Vagina (tissue), 2 donors: Measurements from ENCODE around the gene CNOT4. TPM values are rescaled to one million over a fixed set of nuclear protein-coding genes. Genes with fewer than 3 reads are reported as not detected.

Source experiments
- DNase-seq, 2 donors: peaks; one replicate each; pipeline ENCODE4 v3.0.0-alpha.2; 2017; ENCODE audit errors: extremely low spot score in 2 of 2
- H3K27ac ChIP-seq: fragments of 200-600 bp; sonication (generic); one replicate; pipeline ENCODE4 v1.5.1; 2019
- H3K27me3 ChIP-seq: fragments of 200-600 bp; sonication (generic); one replicate; pipeline ENCODE4 v1.5.1; 2019
- H3K36me3 ChIP-seq, 2 donors: fragments of 200-600 bp; sonication (generic); one replicate each; pipeline ENCODE4 v1.5.1; 2017 to 2019
- H3K4me1 ChIP-seq: fragments of 200-600 bp; sonication (generic); one replicate; pipeline ENCODE4 v1.5.1; 2019
- H3K4me3 ChIP-seq, 2 donors: fragments of 200-600 bp; sonication (generic); 1 replicate in 1 of 2; 2 replicates in 1 of 2; pipeline ENCODE4 v1.5.1; 2016 to 2019
- H3K9me3 ChIP-seq: fragments of 200-600 bp; sonication (generic); one replicate; pipeline ENCODE4 v1.5.1; 2019
- POLR2A ChIP-seq, 2 donors: fragments of 450-650 bp; IDR thresholded peaks; one replicate each; pipeline ENCODE4 v1.6.1; 2017; ENCODE audit warnings: antibody characterized with exemption in 2 of 2, mild to moderate bottlenecking in 2 of 2, moderate library complexity in 2 of 2
- POLR2AphosphoS5 ChIP-seq, 2 donors: sonication (generic); formaldehyde crosslinking; IDR thresholded peaks; one replicate each; pipeline ENCODE4 v1.9.0; 2017; ENCODE audit warnings: antibody characterized with exemption in 2 of 2, mild to moderate bottlenecking in 2 of 2, low read depth in 1 of 2; ENCODE audit not compliant: insufficient read depth in 1 of 2
- intact Hi-C: fragments of 100-400 bp; cut with DNase I; formaldehyde crosslinking; loops from one replicate; pipeline ENCODE4 v1.15.1; 2023
- total RNA-seq: library from RNA; depleted of rRNA; stranded (reverse); fragments of >200 nt; gene quantifications from one replicate; pipeline ENCODE4 v1.2.3, GENCODE V29; 2016
- TF ChIP-seq, protein P1 (sequence below), 3 experiments: fragments of 450-650 bp in 2 of 3; fragments of 200-600 bp in 1 of 3; sonication (generic) in 1 of 3; IDR thresholded peaks; one replicate each; pipeline ENCODE4 v1.5.1; 2017 to 2019; ENCODE audit warnings: antibody characterized with exemption in 3 of 3, mild to moderate bottlenecking in 2 of 3, moderate library complexity in 2 of 3

The CNOT4 gene
- total RNA-seq, 1 donor from 2014 or later: 23.3 TPM

DNA sequence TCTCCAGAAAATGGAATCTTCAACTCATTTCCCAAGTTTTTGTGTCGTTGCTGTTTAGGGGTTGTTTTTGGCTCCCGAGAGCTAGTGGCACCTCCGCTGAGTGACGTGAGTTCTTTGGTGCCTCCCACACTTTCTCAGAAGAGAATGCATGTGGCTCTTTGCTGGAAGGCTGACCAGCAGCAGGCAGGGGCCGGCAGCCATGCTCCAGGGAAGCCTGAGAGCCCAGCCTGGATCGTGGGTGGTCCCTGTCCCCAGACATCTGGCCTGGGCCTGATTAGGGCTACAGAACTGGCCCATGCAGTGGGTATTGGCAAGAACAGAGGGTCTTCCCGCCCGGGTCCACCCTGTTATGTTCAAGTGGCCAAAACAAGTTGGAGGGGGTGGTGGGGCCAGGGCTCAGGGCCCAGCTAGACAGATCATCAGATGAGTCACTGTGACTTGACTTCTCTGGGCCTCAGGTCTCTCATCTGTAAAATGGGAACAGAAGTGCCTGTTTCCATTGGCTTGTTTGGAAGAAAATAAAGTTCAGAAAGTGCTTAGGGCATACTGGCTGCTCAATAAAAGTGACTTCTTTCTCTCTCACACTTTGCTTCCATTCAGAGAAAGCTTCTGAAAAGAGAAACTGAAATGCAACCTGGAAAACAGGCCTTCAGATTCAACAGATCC lies 193.1 kb downstream of the CNOT4 start:
- Histone ChIP-seq H3K4me1 (no peaks in the 10 kb centered on the region), H3K4me3 (no peak overlapping the region), H3K36me3 (no peaks in the 10 kb centered on the region), H3K27ac (peak overlapping the region; percentile 69), H3K9me3 (no peaks in the 10 kb centered on the region), H3K27me3 (no peaks in the 10 kb centered on the region)
- TF ChIP-seq POLR2AphosphoS5 (IDR thresholded peaks at IDR 0.05; ENCODE audit: insufficient read depth in 1 of 2, low read depth in 1 of 2) (no peak), POLR2A (IDR thresholded peaks at IDR 0.05) (no peak)
- TF ChIP-seq, protein P1, sequence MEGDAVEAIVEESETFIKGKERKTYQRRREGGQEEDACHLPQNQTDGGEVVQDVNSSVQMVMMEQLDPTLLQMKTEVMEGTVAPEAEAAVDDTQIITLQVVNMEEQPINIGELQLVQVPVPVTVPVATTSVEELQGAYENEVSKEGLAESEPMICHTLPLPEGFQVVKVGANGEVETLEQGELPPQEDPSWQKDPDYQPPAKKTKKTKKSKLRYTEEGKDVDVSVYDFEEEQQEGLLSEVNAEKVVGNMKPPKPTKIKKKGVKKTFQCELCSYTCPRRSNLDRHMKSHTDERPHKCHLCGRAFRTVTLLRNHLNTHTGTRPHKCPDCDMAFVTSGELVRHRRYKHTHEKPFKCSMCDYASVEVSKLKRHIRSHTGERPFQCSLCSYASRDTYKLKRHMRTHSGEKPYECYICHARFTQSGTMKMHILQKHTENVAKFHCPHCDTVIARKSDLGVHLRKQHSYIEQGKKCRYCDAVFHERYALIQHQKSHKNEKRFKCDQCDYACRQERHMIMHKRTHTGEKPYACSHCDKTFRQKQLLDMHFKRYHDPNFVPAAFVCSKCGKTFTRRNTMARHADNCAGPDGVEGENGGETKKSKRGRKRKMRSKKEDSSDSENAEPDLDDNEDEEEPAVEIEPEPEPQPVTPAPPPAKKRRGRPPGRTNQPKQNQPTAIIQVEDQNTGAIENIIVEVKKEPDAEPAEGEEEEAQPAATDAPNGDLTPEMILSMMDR (IDR thresholded peaks at IDR 0.05): no peak
- no peak for DNase-seq
- intact Hi-C loops: no loop called here

DNA sequence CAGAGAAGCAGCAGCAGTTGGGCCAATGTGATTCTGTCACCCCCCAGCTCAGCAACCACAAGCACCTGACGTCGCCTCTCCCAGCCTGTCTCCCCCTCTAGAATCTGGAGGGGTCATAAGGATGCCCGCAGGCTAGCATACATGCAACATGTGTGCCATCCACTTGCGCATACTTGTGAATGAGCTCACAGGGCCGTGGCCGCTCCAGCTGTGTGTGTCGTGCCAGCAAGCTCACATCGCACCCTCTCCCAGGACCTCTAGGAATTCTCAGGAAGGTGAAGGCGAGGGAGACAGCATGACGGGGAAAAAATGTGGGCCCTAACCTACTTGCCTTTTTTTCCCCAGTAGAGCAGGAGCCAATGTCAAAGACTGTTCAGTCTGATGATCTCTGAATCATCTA lies 195.9 kb downstream of the CNOT4 start:
- Histone ChIP-seq H3K27me3 (no peaks in the 10 kb centered on the region), H3K4me3 (no peak overlapping the region), H3K36me3 (no peaks in the 10 kb centered on the region), H3K27ac (no peak overlapping the region), H3K4me1 (no peaks in the 10 kb centered on the region), H3K9me3 (no peaks in the 10 kb centered on the region)
- intact Hi-C loops: no loop called here
- DNase-seq: no peak
- TF ChIP-seq, protein P1 (IDR thresholded peaks at IDR 0.05): no peak
- TF ChIP-seq POLR2A (IDR thresholded peaks at IDR 0.05): no peak
- no peak for TF ChIP-seq POLR2AphosphoS5 (IDR thresholded peaks at IDR 0.05; ENCODE audit: insufficient read depth in 1 of 2, low read depth in 1 of 2)

Other genes starting within 250 kb of the CNOT4 start
- 28.2 TPM for gene NUP205, start 47.8 kb upstream of the CNOT4 start, total RNA-seq
- gene STMP1, start 152.4 kb upstream of the CNOT4 start, total RNA-seq: 13.5 TPM
- gene SLC13A4, start 218.1 kb upstream of the CNOT4 start, total RNA-seq: not detected
- 7.1 TPM for gene FAM180A, start 238.7 kb upstream of the CNOT4 start, total RNA-seq